DMS53 (cell line): Measurements from ENCODE around the gene RABL2A.
"Not testable (repeated sequence)": the region's sequence is repeated elsewhere in the genome, so short reads cannot be mapped to it uniquely, and the experiment has no call there.

Experiments
- DNase-seq: peaks from one replicate; lab custom pipeline; 2025; lab: John Stamatoyannopoulos, UW

RABL2A gene

GRCh38 chr2:113609822-113610221 is 17.2 kb upstream of the RABL2A start:
- DNase-seq = not testable (repeated sequence)

- not testable (repeated sequence) for DNase-seq
These were observed 6.1 kb upstream of the RABL2A start for GRCh38 chr2:113621002-113621401.

GRCh38 chr2:113625906-113626305 is 1.2 kb upstream of the RABL2A start:
- DNase-seq = not testable (repeated sequence)

GRCh38 chr2:113632849-113633345 is 5.8 kb downstream of the RABL2A start:
- DNase-seq = not testable (repeated sequence)

- DNase-seq = not testable (repeated sequence)
These were observed 8.3 kb downstream of the RABL2A start for GRCh38 chr2:113635358-113635757.

DNA sequence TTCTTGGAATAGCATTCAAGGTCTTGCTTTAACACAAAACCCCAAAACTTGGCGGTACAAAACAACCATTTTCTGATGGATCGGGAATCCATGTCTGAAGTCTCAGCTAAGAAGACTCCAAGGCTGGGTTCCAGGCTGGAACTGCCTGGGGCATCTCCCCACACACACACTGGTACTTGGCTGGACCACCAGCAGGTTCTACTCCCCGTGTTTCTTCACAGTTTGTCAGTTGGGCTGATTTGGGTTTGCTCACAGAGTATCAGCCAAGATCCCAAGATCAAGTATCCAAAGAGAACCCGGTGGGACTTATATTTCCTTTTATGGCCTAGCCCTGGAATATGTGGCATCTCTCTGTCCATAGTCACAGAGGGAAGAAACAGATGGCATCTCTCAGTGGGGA is 9.2 kb downstream of the RABL2A start:
- not testable (repeated sequence) for DNase-seq

DNA sequence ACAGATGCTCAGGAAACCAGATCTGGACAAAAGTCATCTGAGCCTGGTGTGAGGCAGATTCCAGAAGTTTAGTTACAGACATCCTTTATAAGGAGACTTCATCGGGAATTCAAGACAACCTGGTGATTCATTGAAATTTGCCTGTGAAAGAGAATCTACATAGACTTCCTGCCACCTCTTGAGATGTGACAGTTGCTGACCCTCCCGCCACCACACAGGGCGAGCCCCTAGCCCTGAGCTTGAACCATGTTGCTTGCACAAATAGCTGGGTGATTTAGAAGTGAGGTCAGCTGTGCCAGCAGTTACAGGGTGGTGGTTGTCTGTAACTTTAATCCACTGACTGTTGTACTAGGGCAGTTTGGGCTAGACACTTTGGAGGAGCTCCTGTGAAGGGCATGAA is 11.0 kb downstream of the RABL2A start:
- DNase-seq = not testable (repeated sequence)

GRCh38 chr2:113646217-113646616 is 19.2 kb downstream of the RABL2A start:
- not testable (repeated sequence) for DNase-seq

DNA sequence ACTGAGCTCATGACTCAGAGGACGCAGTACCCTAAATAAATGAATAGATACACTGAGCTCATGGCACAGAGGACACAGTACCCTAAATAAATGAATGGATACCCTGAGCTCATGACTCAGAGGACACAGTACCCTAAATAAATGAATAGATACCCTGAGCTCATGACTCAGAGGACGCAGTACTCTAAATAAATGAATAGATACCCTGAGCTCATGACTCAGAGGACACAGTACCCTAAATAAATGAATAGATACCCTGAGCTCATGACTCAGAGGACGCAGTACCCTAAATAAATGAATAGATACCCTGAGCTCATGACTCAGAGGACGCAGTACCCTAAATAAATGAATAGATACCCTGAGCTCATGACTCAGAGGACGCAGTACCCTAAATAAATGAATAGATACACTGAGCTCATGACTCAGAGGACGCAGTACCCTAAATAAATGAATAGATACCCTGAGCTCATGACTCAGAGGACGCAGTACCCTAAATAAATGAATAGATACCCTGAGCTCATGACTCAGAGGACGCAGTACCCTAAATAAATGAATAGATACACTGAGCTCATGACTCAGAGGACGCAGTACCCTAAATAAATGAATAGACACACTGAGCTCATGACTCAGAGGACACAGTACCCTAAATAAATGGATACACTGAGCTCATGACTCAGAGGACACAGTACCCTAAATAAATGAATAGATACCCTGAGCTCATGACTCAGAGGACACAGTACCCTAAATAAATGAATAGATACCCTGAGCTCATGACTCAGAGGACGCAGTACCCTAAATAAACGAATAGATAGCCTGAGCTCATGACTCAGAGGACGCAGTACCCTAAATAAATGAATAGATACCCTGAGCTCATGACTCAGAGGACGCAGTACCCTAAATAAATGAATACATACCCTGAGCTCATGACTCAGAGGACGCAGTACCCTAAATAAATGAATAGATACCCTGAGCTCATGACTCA is 24.1 kb downstream of the RABL2A start:
- DNase-seq = not testable (repeated sequence)

- DNase-seq = not testable (repeated sequence)
These were observed 25.5 kb downstream of the RABL2A start for GRCh38 chr2:113652599-113652998.

DNA sequence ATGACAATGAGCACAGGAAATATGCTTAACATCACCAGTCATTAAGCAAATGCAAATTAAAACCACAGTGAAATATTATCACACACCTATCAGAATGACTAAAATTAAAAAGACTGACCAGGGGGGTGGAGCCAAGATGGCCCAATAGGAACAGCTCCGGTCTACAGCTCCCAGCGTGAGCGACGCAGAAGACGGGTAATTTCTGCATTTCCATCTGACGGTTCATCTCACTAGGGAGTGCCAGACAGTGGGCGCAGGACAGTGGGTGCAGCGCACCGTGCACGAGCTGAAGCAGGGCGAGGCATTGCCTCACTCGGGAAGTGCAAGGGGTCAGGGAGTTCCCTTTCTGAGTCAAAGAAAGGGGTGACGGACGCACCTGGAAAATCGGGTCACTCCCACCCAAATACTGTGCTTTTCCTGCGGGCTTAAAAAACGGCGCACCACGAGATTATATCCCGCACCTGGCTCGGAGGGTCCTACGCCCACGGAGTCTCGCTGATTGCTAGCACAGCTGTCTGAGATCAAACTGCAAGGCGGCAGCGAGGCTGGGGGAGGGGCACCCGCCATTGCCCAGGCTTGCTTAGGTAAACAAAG is 29.1 kb downstream of the RABL2A start:
- not testable (repeated sequence) for DNase-seq

DNA sequence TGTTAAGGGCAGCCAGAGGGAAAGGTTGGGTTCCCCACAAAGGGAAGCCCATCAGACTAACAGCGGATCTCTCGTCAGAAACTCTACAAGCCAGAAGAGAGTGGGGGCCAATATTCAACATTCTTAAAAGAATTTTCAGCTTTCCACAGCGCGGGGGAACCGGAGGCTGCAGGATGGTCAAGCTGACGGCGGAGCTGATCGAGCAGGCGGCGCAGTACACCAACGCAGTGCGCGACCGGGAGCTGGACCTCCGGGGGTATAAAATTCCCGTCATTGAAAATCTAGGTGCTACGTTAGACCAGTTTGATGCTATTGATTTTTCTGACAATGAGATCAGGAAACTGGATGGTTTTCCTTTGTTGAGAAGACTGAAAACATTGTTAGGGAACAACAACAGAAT is 30.7 kb downstream of the RABL2A start:
- not testable (repeated sequence) for DNase-seq

- DNase-seq = not testable (repeated sequence)
These were observed 36.4 kb downstream of the RABL2A start for GRCh38 chr2:113663285-113664060.

- not testable (repeated sequence) for DNase-seq
These were observed 37.9 kb downstream of the RABL2A start for GRCh38 chr2:113664761-113665533.

DNA sequence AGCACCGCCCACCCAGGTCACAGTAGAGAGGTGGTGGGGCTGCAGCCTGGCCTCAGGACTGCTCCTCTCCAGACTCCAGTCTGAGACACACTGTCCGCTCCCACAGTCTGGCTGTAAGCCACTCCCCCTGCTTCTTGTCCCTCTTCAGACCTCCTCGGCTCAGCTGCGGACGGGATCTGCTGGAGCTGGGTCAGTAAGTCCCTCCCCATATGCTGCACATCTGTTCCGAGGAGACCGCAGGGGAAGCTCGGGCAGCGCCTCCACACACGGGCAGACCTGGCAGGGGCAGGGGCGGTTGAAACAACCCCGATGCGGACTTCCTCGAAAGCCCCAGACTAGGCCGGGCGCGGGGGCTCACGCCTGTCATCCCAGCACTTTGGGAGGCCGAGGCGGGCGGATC is 41.9 kb downstream of the RABL2A start:
- DNase-seq = not testable (repeated sequence)

DNA sequence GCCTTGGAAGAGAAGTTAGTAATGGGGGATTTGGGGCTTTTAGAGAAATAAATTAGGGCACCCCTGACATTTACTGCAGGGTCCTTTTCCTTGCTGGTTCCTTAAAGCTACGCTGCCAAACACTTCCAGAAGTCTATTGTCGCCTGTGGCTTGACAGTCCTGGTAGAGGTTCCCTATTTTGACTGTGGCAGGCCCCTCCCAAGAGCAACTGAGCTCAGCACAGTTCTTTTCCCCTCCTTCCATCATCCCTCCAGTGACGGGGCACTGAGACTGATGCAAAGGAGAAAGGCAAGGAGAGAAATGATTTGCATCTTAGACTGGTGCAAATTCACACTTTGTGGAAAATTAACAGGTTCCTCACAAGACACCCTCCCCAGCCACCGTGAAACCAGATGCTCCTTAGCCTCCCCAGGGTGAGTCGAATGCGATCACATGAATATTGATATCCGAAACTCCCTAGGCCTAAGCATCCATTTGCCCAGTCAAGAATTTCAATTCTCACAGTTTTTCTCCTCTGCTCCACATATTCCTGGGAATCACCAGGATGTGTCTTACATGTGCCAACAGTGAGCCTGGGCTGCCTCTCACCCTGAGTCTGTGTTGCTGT is 45.4 kb downstream of the RABL2A start:
- no peak for DNase-seq

DNA sequence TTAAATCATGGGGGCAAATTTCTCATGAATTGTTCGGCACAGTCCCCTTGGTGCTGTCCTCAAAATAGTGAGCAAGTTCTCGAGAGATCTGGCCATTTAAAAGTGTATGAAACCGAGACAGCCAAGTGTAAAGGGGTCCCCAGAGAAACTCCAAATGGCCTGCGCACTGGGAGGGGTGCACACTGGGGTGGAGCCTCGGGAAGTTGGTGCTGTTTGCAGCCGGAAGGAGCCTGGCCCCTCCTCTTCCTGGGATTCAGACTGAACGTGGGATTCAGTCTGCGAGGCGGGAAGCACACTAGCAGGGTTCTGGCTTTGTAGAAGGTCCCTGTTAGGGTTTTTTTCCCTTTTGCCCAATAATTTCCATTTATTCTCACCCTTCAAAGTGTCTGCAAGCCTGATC is 48.8 kb downstream of the RABL2A start:
- no peak for DNase-seq

DNA sequence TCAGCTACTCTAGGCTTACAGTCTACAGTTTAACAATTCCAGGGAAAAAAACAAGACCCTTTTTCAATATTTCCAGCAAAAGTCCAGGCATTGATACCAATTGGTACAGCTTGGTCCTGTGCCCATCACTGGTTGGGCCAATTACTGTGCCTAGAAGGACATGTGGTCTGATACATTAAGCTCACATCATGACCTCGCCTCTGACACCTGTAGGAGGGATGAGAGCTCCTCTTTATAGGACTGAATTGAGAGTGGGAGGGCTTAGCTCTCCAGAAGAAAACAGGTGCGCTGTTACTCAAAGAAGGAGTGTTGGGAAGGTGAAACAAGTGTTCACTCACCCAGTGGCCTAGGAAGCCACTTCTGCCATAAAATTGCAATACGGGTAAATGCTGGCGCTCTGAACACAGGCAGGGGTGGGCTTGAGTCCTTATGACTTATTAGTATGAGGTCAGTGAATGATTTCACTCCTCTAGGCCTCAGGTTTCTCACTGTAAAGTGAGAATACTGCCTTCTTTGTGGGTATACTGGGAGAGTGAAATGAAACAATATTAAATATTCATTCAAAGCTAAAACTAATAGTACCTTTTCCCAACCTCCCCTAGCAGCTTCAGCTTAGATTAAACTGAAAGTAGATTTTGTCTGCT is 49.7 kb downstream of the RABL2A start:
- DNase-seq = no peak

DNA sequence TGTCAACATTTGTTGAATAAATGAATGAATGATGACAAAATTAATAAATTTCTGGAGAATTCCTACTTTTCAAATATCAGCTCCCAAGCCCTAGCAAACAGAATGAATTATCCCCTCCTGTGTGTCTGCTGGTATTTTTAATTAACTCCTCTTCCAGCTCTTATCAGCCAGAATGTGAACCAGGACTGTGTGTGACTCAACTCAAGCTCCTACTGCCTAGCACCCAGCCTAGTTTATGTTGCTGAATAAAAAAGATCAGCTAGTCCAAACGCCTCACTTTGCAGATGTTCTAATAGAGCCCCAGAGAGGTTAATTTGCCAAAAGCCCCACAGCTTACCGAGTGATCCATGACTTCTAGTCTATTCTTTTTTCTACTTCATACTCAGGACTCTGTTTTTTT is 50.3 kb downstream of the RABL2A start:
- no peak for DNase-seq

DNA sequence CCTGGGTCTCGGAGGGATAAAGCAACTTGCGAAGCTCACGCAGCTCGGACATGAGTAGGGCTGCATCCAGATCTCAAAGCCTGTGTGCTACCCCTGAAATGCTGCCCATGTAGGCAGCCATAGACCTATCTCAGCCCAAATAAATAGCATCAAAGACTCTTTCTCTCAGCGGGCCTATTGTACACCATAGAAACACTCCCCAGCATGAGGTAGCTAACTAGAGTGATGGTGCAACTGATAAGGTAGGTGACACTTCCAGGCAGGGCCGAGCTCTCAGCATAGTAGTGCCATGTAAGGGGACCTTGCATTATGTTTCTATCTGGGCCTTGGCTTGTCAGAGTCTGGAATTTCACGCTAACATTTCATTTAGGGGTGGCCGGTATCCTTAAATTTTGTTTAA is 52.4 kb downstream of the RABL2A start:
- no peak for DNase-seq
